ENCODE measurements around the gene QPRT. TPM values are rescaled to one million over a fixed set of nuclear protein-coding genes. Genes with fewer than 3 reads are reported as not detected.
"Not testable (repeated sequence)": the region's sequence is repeated elsewhere in the genome, so short reads cannot be mapped to it uniquely, and the experiment has no call there.

QPRT gene
- total RNA-seq, 1 experiment from 2014 or later: 0.11 TPM

DNA sequence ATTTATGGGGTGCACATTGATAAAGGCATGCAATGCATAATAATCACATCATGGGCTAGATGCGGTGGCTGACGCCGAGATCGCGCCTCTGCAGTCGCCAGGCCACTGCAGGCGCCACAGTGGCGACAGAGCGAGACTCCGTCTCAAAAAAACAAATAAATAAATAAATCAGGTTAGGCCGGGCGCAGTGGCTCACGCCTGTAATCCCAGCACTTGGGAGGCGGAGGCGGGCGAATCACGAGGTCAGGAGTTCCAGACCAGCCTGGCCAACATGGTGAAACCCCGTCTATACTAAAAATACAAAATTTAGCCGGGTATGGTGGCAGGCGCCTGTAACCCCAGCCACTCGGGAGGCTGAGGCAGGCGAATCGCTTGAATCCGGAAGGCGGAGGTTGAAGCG is 13.6 kb downstream of the QPRT start:
- not testable (repeated sequence) for DNase-seq (ENCODE audit: low read depth)

DNA sequence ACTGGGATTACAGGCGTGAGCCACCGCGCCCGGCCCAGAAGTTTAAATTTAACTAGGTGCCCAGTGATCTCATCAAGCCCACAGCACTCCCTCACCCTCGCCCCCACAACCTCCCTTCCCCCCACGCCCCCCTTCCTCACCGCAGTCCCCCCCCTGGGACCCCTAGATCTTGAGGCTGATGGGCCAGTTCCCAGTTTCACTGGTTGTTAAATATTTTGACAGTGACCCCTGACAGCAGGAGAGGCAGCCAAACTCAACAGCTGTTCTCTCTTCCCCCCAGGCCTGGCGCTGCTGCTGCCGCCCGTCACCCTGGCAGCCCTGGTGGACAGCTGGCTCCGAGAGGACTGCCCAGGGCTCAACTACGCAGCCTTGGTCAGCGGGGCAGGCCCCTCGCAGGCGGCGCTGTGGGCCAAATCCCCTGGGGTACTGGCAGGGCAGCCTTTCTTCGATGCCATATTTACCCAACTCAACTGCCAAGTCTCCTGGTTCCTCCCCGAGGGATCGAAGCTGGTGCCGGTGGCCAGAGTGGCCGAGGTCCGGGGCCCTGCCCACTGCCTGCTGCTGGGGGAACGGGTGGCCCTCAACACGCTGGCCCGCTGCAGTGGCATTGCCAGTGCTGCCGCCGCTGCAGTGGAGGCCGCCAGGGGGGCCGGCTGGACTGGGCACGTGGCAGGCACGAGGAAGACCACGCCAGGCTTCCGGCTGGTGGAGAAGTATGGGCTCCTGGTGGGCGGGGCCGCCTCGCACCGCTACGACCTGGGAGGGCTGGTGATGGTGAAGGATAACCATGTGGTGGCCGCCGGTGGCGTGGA is 15.6 kb downstream of the QPRT start:
- no peak for DNase-seq (ENCODE audit: low read depth)

DNA sequence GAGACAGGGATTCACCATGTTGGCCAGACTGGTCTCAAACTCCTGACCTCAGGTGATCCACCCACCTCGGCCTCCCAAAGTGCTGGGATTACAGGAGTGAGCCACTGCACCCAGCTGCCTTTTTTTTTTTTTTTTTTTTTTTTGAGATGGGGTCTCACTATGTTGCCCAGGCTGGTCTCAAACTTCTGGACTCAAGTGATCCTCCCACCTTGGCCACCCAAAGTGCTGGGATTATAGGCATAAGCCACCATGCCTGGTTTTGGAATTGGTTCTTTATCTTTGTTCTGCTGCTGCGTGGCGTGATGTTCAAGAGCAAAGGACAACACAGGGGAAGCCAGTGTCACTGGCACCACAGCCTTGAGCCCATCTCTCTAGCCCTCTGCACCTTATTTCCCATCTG is 16.7 kb downstream of the QPRT start:
- DNase-seq (ENCODE audit: low read depth): not testable (repeated sequence)

- DNase-seq (ENCODE audit: low read depth): no peak
Measured at GRCh38 chr16:29696881-29697331, 17.9 kb downstream of the QPRT start.

DNA sequence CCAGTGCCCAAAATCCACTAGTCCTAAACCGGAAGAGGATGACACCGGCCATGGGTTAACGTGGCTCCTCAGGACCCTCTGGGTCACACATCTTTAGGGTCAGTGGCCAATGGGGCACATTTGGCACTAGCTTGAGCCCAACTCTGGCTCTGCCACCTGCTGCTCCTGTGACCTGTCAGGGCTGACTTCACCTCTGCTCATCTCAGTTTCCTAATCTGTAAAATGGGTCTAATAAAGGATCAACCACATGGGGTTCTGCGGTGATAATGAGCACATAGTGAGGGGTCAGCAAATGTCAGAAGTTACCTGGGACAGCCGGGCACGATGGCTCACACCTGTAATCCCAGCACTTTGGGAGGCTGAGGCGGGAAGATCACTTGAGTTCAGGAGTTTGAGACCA is 18.4 kb downstream of the QPRT start:
- DNase-seq (ENCODE audit: low read depth): no peak

GRCh38 chr16:29698042-29698441 is 19.1 kb downstream of the QPRT start:
- DNase-seq (ENCODE audit: low read depth): no peak

GRCh38 chr16:29698484-29699323 is 19.7 kb downstream of the QPRT start:
- DNase-seq (ENCODE audit: low read depth): no peak

DNA sequence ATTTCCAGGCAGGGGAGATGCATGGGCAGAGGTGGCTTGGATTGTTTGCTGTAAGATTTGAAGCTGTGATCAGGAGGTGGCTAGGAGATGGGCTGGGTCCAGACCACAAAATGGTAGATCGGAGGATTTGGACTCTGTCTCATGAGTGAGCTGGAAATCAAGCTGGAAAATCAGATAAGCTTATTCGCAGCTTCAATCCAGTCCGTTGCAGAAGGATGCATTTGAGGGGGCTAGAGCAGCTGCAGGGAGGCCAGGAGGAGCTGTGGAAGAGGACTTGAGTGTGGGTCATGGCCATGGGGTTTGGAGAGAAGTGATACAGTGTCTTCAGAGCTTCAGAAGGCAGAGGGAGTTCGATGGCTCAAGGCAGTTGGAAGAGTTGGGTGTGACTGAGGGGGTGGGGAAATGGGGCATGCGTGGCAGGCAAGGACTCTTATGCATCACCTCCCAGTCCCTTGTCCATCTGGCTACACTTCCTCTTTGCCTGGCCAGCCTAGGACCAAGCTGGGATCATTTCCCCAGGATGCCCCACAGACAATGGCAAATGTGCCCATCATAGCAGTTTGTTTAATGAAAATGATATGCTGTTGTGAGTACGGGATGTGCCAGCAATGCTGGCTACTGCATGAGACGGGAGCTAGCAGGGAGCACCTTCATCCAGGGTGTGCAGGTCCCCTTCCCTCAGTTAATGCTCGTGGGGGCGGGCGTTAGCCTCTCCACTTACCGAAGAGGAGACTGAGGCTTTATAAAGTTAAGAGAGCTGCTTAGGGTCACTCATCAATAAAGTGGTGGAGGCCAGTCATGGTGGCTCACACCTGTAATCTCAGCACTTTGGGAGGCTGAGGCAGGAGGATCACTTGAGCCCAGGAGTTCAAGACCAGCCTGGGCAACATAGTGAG is 20.6 kb downstream of the QPRT start:
- DNase-seq (ENCODE audit: low read depth): no peak

DNA sequence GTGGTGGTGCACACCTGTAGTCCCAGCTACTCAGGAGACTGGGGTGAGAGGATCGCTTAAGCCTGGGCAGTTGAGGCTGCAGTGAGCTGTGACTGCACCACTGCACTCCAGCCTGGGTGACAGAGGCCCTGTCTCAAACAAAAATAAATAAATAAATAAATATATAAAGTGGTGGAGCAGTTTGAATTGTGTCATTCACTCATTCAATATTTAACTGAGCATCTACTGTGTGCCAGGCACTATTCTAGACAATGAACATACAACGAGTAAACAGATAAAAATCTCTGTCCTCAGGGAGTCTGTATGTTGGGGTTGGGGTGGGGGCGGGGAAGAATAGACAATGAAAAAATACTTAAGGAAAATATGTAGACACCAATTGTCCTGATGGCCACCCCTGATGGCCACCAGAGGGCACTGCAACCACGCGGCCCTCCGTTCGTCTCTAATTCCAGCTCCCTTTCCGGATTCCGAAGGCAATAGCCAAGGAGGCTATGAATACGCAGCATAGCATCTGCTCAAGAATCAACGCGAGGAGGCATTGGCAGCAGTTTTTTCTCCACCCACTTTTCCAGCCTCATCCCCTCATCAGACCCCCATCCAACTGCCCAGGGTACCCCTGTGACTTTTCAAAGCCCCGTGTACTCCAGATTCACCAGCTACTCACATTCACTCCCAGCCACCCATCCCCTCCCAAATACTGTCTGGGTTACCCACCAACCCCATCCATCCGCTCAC is 21.4 kb downstream of the QPRT start:
- peak; percentile 86 for DNase-seq (ENCODE audit: low read depth)

DNA sequence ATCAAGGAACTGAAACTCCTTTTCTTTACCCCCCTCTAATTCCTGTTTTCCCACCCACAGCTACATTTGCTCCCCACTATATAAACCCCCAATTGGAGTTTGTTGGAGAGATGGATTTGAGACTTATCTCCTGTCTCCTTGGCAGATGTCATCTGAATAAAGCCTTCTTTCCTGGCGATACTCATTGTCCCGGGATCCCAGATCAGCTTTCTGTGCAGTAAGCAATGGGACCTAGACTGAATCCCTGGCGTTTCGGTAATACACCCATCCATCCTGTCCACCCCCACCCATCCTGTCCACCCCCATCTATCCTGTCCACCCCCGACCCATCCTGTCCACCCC is 22.2 kb downstream of the QPRT start:
- no peak for DNase-seq (ENCODE audit: low read depth)

GRCh38 chr16:29702269-29702668 is 23.3 kb downstream of the QPRT start:
- no peak for DNase-seq (ENCODE audit: low read depth)

GRCh38 chr16:29705030-29705429 is 26.1 kb downstream of the QPRT start:
- DNase-seq (ENCODE audit: low read depth): no peak

DNA sequence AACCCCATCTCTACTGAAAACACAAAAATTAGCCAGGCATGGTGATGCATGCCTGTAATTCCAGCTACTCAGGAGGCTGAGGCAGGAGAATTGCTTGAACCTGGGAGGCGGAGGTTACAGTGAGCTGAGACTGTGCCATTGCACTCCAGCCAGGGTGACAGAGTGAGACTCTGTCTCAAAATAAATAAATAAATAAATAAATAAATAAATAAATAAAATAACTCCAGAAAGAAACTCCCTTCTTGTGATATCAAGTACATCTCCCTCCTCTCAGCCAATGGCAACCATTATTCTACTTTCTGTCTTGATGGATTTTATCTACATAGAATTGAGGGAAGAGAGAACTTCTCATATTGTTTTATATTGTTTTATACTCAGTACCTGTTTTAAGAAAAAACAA is 28.2 kb downstream of the QPRT start:
- DNase-seq (ENCODE audit: low read depth): not testable (repeated sequence)

DNA sequence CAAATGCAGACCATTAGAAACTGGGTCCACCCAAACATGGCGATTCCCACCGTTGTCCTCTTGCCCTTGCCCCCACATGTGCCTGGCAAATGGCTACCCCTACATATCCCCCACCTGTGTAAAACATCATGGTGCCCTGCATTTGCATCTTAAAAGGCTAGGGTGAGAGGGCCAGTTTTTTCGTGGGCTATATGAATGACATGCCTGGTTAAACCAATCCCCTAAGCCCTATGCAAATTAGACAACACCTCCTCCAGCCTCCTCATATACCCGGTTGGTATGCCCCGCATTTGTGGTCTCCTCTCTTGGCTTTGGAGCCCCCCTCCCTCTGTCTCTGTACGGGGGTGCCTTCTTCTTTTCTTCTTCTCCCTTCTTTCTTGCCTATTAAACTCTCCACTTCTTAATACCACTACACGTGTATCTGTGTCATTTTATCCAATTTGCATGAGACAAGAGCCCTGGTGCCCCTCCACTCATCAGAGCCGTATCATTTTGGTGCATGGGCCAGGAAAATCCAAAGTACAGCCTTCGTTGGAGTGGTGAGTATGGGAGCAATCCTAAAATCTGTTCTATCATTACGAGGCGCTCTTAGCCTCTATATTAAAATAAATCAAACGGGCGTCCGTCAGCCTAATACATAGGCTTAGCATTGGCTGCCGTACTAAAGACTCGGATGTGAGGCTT is 30.1 kb downstream of the QPRT start:
- no peak for DNase-seq (ENCODE audit: low read depth)

GRCh38 chr16:29709657-29710056 is 30.7 kb downstream of the QPRT start:
- not testable (repeated sequence) for DNase-seq (ENCODE audit: low read depth)

GRCh38 chr16:29710227-29711219 is 31.5 kb downstream of the QPRT start:
- DNase-seq (ENCODE audit: low read depth): peak; percentile 49

- no peak for DNase-seq (ENCODE audit: low read depth)
Measured at GRCh38 chr16:29712809-29713208, 33.8 kb downstream of the QPRT start.

DNA sequence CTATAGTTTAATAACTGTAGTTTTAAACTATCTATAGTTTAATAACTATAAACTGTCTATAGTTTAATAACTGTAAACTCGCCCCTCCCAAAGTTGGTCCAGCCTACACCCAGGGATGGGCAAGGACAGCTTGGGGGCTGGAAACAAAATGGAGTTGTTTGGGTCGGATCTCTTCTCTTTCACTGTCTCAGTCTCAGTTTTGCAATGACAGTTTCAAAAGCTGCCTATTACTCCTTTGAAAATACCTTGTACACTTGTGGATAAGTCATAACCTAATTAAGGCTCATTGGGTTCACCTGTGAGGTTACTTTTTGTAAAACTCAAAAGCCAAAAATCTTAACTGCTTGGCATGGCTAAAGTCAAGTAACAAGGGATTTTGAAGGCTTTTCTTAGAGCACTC is 35.4 kb downstream of the QPRT start:
- no peak for DNase-seq (ENCODE audit: low read depth)

DNA sequence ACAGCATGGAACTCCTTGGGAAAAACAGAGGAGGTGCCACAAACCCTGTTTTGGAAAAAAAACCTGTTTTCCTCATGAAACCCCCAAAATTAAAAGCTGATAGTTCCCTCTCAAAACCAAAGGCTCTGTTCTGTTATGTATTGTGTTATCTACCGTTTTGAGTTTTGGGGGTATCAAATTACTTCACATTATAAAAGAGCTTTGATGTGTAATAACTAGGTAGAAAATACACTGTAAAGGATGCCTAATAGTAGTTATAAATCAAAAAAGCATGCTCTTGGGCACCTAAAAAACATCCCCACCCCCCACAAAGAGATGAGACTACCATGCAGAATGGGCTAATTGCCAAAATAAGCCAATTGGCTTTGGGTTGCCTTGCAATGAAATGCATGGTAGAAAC is 36.0 kb downstream of the QPRT start:
- DNase-seq (ENCODE audit: low read depth): no peak

All from Daoy (cell line).